ENCODE results near the gene CRBN.

CRBN gene

DNA sequence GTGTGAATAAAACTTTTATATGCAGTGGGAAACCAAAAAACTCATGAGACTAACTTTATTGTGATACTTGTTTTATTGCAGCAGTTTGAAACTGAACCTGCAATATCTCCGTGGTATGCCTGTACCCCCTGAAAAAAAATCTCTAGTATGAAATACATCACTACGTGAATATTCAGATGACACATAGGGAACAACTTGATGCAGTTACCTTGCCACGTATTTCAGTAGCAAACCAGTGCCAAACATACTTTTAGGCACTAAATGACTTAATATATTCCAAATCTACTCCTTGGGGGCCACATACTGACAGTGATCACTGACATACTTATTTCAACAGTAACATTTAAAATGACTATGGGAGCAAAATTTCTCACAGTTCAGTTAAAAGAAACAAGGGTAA lies 13.8 kb downstream of the CRBN start:
- DNase-seq = no peak

DNA sequence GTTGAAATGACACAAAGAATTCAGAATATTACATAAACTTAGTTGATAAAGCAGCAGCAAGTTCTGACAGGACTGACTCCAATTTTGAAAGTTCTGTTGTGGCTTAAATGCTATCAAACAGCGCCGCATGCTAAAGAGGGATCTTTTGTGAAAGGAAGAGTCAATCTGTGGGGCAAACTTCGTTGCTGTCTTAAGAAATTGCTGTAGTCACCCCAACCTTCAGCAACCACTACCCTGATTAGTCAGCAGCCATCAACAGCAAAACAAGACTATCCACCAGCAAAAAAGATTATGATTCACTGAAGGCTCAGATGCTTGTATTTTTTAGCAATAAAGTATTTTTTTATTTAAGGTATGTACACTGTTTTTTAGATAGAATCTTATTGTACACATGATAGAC lies 14.2 kb downstream of the CRBN start:
- DNase-seq = no peak

DNA sequence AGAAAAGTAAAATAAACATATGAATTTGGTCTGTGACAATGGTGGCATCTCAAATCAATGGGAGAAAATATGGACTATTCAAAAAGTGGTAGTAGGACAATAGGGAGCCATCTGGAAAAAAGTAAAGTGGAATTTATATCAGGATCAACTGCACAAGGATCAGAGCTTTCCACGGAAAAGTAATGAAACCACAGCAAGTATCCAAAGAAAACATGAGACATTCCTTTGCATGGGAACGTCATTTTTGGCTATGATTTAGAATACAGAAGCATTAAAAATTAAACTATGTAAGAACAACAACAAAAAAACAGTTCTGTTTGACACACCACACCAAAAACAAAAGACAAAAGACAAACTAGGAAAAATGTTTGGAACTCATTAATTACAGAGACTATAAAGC lies 18.7 kb downstream of the CRBN start:
- no peak for DNase-seq

DNA sequence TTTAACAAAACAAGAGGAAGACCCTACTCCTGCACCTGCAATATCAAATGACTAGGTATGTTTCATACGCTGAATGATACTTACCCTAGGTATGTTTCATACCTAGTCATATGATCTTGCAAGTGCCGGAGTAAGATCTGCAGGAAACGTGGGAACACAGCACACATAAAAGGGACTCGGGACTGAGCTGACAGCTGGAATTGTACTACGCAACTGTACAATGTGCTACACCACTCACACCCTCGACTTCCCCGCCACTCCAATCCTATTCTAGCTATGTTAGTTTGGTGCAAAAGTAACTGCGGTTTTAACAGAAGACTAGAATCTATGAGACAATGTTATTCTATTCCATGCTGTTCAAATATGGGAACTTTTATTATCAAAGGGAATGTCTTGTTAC lies 22.0 kb downstream of the CRBN start:
- DNase-seq = no peak

DNA sequence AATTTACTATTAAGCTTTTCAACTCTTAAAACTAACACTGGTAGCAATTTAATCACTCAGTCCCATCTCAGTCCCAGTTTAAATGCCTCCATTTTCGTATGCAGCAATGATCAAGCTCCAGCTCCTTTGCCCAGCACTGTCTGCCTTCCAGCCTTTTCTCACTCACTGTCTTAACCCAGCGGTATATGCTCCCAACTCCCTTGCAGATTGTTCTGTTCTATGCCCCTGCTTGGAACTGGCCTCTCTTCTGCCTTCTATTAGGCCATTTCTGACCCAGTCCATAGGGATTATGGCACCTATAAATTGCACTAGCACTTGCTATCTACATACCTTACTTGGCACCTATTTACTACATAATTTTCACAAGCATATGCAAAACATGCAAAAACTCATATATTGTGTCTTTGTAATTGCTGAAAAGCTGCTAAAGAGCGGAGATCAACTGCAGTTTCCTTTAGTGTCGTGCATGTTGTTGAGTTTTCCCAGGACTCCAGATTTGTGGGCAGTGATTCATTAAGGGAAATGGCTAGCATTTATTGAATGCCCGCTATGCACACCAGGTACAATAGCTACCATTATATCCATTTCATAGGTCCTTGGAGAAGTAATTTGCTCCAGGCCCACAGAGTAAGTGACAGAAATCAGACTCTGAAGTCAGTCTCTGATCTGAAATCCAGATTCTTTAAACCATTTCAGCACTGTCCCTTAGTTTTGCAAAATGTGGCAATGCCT lies 24.4 kb downstream of the CRBN start:
- DNase-seq = no peak

DNA sequence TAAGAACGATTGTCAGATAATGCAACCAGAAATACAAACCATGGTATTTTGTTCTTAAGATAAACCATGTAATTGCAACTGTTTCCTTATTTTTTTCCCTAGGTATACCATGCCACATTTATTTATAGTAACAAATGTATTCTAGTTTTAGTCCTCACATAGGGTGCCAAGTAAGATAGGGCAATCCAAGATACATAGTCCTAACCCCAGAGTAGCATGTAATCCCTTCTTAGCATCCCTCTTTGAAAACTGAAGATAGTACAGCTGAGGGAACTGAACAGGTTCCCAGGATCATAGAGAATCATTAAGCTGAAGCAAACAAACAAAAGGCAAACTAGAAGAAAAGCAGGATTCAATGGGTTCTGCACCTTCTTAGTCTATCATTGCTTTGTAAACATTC lies 28.0 kb downstream of the CRBN start:
- no peak for DNase-seq

DNA sequence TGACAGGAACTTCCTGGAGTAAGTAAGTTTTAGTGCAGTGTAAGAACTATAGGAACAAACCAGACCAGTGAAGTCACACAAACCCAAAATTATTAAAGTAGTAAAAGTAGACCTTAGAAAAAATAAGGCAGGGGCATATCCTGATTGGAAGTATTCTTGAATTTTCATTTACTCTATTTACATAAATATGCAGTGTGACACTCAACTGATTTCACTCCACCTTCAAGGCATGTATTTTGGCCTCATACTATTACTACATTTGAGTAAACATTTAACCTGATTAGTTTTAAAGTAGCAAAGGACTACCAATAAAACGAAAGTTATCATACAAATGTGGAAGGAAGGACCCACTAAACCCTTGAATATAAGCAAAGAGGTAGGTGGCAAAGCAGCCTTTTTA lies 29.9 kb downstream of the CRBN start:
- DNase-seq = no peak

DNA sequence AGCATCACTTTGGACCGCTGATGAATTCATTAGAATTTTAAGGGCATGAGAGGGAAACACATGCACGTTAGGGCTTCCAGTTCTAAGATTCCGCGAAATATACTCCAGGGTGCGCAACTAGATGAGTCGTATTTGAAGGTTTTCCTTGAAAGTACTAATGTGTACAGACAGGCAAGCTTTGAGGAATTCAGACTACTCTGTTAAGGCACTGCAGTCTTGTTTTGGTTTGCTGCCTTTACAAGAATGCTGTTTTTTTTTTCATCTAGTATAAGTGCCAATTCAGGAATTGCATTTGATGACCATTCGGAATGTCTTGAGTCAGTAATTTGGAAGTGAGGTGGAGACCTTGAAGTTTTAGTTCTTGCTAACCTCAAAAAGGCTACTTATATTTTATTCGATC lies 33.7 kb downstream of the CRBN start:
- no peak for DNase-seq

DNA sequence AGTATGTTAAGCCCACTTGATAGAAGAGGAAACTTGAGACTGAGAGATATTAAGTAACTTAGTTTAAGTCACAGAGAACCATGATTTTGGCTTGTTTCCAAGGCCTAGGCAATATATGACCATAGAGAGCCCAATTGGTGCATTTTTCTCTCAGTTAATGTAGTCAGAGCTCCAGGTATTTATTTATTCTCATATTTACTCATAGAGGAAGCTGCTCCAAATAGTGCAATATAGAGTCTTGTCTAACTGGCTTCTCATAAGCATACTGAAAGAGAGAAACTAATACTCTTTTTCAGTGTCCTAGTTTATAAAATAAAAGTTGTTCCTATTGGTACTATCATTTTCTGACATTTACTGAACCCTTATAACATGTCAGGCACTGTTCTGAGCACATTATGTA lies 37.6 kb downstream of the CRBN start:
- no peak for DNase-seq

DNA sequence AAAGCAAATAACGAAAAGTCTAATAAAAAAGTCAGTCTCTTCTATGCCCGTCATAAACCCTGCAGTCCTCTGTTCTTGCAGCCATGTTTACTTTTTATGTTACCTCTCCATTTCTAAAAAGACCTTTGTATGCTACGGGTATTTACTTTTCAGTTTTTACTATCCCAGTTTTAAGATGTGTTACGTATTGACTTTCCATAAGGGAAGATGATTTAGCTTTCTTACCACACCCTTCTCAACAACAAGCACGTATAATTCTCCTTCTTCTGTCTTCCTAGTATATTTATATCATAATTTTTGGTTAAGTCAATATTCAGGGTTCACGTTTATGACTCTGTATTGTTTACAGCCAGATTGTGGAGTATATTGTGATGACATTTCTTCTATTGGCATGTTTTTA lies 42.0 kb downstream of the CRBN start:
- no peak for DNase-seq

DNA sequence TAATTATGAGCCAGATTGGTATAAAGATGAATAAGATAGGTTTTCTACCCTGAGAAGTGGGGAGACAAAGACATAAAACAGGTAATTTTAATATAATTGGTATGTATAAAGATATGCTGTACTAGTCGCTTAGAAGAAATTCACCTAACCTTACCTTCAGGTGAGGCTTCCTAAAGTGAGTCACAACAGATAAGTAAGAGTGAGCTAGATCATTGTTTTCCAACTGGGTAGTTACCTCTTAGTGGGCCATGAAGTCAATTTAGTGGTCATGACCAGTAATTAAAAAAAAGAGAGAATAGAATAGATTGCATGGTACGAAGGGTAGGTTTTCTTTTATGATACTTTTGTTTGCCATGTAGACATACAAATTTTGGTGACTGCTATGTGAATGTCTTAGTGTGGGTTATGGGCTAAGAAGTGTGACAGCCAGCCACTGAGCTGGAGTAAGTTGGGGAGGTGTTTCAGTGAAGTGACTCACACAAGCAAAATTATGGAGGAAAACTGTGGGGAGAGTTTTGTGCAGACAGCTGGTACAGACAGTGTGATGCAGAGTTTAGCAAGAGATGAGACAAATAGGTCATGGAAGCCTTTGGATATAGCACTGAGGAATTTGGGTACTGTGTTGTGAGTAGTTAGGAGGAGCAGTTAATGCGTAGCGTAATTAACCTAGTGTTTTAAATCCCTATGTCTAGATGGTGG lies 44.6 kb downstream of the CRBN start:
- DNase-seq = no peak

DNA sequence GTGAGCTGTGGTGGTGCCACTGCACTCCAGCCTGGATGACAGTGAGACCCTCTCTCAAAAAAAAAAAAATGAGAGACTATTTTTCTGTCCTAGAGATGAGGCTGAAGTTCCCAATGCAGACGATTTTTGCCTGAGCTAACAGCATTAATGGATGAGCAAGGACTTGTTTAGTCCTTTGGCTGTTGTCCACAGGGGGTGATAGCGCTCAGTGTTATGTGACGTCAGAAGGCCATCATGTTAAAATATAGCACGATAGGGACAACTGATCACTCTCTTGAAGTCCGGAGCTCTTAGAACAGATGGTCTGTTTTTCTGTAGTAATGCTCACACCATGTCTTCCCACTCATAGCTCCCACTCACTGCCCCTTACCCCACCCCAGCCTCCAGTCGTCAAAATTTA lies 46.0 kb downstream of the CRBN start:
- no peak for DNase-seq

DNA sequence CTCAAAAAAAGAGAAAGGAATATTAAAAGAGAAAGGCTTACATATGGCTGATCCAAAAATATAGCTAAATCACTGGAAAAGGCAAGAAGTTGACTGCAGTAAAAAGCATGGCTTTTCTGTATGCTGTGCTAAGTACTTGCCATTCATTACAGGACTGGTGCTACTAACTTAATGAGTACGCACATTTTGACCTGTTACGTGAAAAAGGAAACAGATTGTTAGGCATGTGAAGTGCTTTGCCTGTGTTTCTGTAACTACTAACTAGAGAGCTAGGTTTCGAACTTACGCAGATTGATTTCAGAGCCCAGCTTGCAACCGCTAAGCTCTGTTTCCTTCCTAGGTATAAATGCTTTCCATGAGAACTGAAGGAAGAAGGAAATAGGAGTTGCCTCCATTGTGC lies 49.9 kb downstream of the CRBN start:
- no peak for DNase-seq

DNA sequence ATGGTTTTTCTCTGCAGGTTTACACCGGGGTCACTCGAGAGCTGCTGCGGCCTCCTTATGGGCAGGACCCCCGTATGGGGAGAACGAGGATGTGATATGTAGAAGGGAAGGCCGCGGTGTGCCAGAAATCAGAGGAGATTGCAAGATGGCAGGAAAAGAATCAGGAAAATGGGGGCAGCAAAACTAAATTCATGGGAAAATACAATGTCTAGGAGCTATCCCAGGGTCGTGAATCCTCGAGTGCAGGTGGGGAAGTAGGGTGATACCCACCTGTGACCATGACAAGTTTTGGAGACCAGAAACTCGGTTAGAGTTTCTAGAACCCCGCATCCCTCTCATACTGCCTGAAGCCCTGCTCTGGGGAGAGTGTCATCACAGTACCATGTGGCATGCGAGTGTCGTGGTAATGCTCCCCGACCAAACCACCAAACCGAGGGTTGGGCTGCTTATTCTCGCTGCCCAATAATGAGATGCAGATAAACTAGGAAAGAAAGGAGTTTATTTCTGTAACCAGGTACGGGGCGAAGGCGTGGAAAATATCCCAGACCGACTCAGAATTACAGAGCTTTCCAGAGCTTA lies 52.0 kb downstream of the CRBN start:
- DNase-seq = peak; percentile 24

DNA sequence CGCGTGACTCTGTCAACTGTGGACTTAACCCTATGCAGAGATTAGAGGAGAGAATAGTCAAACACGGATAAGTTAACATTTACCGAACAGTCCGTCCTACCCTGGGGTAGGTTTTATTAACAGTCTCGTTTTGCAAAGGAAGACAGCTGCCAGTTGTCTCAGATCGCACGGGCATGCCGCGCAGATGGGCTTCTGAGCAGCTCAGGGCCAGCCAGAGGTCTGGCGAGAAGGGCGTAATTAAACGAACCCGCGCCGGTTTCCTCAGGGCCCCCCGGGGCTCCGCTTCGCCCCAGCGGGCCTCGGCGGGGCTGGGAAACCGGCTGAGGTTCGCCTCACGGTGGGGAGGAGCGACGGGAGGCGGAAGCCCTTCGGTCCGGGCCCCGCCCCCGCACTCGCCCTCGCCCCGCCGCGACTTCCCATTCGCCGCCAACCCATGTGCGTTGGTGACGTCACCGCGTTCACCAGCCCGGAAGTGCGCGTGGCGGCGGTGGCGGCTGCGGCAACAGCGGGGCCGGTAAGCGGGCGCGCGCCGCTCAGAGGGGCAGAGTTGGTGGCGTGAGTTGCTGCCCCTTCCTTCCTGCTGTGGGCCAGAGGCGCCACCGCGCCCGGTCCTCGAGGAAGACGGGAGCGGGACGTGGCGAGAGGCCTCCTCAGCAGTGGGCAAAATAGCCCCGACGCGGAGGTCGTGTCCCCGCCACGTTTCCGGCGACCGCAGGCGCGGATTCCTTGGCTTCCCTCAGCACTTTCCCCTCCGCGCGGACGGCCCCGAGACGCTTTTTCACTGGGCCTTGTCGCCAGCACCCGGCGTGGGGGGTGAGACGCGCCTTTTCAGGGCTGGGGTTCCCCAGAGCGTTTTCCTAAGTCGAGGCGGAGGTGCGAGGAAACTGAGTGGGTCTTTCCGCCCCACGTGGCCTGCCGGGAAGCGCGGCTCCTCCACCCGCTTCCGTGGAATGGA lies 52.7 kb downstream of the CRBN start, which contains the start of gene TRNT1:
TSS of gene TRNT1 (plus strand) at position 464 of the 955 bp plus-strand sequence. CDS start 2,101 bp downstream, outside the sequence.
- DNase-seq = peak; percentile 85

DNA sequence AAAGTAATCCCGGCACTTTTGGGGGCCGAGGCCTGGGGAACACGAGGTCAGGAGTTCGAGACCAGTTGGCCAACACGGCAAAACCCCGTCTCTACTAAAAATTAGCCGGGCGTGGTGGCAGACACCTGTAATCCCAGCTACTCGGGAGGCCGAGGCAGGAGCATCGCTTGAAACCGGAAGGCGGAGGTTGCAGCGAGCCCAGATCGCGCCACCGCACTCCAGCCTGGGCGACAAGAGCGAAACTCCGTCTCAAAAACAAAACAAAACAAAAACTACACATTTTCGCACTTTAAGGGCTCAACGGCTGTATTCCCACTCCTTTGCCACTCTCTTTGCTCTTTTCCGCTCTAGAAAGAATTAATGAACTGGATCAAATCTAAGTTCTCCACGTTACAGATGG lies 53.5 kb downstream of the CRBN start:
- no peak for DNase-seq

DNA sequence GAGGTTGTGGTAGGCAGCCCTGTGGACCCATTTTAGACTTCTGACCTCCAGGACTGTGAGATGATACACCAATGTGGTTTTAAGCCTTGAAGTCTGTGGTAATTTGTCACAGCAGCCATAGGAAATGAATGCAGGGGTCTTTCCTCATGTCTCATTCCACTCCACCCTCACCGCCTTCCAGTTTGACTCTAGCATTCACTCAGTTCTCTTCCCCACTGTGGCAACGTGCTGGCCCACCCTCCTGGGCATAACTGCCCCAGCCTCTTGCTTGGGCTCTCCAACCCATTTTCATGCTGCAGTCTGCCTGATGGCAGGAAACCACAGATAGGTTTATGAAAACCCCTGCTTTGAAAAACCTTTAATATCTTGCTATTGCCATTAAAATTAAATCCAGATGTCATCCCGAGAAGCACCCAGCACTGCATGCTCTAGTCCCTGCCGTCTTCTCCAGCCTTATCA lies 60.1 kb downstream of the CRBN start:
- no peak for DNase-seq

DNA sequence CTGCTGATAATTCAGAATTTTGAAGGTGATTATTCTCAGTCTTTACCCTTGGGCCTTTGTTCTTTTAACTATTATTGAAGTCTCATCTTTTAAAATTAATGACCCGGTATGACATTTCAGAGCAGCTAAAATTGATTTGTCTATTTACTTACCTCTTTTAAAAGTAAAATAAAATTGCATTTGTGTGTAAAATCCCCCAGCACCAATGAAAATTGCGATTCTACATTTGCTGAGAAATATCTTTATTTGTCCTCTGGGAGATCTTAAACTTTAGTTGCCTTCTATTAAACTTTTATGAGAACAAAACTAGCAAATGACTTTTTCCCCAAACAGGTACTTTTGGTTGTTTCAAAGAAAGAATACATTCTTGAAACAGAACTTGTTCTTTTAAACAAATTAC lies 61.8 kb downstream of the CRBN start:
- no peak for DNase-seq

DNA sequence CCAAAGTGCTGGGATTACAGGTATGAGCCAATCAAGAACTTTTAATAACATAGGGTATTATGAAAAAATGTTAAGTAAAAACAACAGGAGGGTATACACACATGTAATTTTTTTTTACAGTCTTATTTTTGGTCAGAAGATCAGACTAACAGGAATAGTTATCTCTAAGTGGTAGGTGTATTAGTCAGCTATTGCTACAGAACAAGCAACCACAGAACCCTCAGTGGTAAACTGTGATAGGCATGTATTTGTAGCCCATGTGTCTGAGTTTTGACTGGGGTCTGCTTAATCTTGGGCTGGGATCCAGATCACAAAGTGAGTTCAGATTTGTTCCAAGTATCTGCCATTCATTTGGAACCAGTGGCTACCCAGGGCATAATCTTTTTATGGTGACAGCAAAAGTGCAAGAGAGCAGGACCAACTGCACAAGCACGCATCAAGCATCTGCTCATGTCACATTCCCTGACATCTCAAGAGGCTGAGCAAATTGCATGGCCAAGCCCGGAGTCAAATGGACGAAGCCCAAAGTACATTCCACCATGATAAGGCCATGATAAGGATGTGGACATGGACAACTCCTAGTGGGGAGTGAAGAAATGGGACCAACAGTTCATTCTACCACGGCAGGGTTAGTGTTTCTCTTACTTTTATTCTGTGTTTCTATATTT lies 66.3 kb downstream of the CRBN start:
- no peak for DNase-seq

DNA sequence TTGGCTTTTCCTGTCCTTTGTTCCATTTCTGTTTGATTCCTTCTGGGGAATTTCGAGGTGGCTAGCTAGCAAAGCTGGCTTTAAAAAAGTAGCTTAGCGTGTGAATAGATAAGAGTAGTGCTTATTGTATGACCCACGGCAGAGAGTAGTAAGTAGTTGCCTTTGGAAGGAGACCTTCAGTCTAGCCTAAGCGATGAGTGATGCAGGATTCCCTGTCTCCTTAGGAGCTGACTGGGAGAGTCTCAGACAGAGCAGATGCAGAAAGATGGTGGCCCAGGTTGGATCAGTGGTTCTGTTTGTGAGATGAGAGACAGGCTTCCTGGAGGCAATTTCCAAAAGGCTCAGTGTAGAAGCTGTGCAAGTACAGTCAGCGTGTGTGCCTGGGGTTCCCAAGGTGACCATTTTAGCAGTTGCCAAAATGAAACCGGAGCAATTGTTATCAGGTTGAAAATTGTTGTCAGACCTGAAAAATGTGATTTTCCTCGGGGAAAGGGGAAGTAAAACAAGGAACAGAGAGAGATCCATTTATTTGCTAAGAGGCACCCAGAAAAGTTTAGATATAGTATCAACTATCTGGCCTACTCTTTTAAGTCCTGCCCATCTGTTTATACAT lies 68.6 kb downstream of the CRBN start:
- no peak for DNase-seq

DNA sequence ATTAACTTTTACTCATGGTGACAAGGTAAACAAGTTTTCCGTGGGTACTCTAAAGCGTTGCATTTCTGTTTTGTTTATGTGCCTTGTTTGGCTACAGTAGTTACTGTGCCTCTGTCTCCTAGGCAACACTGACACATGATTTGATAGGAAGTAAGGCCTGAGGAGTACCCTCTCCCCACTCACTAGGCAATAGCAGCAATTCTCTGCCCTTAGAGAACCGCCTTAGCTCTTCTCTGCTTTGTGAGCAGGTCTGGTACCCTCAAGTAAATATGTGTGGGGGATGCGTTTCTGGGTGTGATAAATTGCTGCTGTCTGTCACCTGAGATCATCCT lies 69.2 kb downstream of the CRBN start, which contains the start of gene IL5RA:
TSS of gene IL5RA (minus strand) at position 76 of the 332 bp plus-strand sequence. CDS start 5,390 bp downstream, outside the sequence.
- DNase-seq = peak; percentile 21
